Adipocyte (in vitro differentiated cells): ENCODE results near the gene ITPR2.

Experiments
- DNase-seq: peaks from one replicate; pipeline ENCODE4 v3.0.0-alpha.2; 2015; ENCODE audit warnings: low read depth
- H3K27me3 ChIP-seq: replicated peaks from 2 replicates; pipeline ENCODE4 v1.7.0; 2013; ENCODE audit warnings: mild to moderate bottlenecking, low read length, moderate library complexity; ENCODE audit not compliant: control insufficient read depth, insufficient read depth
- H3K36me3 ChIP-seq: 2 replicates; pipeline ENCODE4 v1.7.0; 2013; ENCODE audit warnings: low read length, mild to moderate bottlenecking, moderate library complexity; ENCODE audit not compliant: control insufficient read depth, insufficient read depth, severe bottlenecking
- H3K4me1 ChIP-seq: 2 replicates; pipeline ENCODE4 v1.7.0; 2013; ENCODE audit warnings: mild to moderate bottlenecking, low read length, moderate library complexity; ENCODE audit not compliant: control insufficient read depth, insufficient read depth
- H3K4me3 ChIP-seq: 2 replicates; pipeline ENCODE4 v1.7.0; 2013; ENCODE audit warnings: mild to moderate bottlenecking, low read length, moderate library complexity
- H3K9ac ChIP-seq: 2 replicates; pipeline ENCODE4 v1.7.0; 2013; ENCODE audit warnings: mild to moderate bottlenecking, low read length, moderate library complexity
- H3K9me3 ChIP-seq: 2 replicates; pipeline ENCODE4 v1.7.0; 2013; ENCODE audit warnings: mild to moderate bottlenecking, low read length, moderate library complexity; ENCODE audit not compliant: control insufficient read depth

The ITPR2 gene

GRCh38 chr12:26818201-26818600 is 14.8 kb downstream of the ITPR2 start:
- H3K9me3 ChIP-seq: no peaks in the 10 kb centered on the region
- no peak overlapping the region for H3K4me3 ChIP-seq
- no peak overlapping the region for H3K9ac ChIP-seq
- H3K4me1 ChIP-seq: peaks cover 12% of the 10 kb centered on the region
- no peaks in the 10 kb centered on the region for H3K27me3 ChIP-seq
- no peak for DNase-seq
- H3K36me3 ChIP-seq: peaks cover 3% of the 10 kb centered on the region

DNA sequence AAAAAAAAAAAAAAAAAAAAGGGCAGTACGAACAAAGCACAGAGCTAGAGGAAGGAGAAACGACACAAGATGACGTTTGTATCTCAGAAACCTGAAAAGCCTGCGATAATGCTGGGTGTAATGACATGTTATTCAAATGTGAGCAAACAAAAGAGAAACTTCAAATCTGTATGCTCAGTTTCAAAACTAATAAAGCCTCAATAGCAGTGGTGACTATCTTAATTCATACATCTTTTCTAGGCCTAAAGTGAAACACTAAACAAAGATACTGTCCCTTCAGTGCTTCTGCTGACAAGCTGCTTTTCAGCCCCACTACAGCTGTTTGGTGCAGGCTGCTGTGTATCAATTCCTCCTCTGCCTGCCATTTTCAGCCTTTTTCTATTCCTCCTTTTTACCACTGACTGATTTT is 15.8 kb downstream of the ITPR2 start:
- Histone ChIP-seq H3K4me3 (no peak overlapping the region), H3K9me3 (no peaks in the 10 kb centered on the region), H3K9ac (no peak overlapping the region), H3K4me1 (peaks cover 9% of the 10 kb centered on the region), H3K27me3 (no peaks in the 10 kb centered on the region), H3K36me3 (peaks cover 3% of the 10 kb centered on the region)
- DNase-seq: no peak

DNA sequence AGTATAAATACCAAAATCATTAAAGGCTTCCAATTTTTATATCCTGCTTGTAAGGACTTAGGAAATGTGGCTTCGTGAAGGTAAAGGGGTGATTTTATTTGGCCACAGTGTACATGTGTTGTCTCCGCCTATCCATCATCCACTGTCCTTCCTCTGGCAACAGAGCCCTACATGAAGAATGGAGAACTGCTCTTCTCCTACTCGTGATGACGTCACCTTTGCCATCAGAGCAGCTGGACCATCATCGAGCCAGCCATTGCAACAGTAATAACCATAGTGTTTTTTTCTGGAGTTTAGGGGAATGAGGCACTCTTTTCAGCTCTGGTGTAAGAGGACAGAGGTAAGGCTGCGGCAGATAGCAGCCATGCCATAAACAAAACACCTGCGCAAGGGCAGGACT is 19.2 kb downstream of the ITPR2 start:
- Histone ChIP-seq H3K4me3 (no peak overlapping the region), H3K4me1 (peaks cover 21% of the 10 kb centered on the region), H3K27me3 (no peaks in the 10 kb centered on the region), H3K9ac (no peak overlapping the region), H3K36me3 (peaks cover 3% of the 10 kb centered on the region), H3K9me3 (no peaks in the 10 kb centered on the region)
- DNase-seq: no peak

- Histone ChIP-seq H3K27me3 (no peaks in the 10 kb centered on the region), H3K9me3 (no peaks in the 10 kb centered on the region), H3K4me1 (peaks cover 34% of the 10 kb centered on the region), H3K9ac (peak overlapping the region; percentile 72), H3K36me3 (no peaks in the 10 kb centered on the region), H3K4me3 (peak overlapping the region; percentile 69)
- DNase-seq: peak; percentile 90
Measured at GRCh38 chr12:26810330-26810729, 22.7 kb downstream of the ITPR2 start.

- no peaks in the 10 kb centered on the region for H3K36me3 ChIP-seq
Measured at GRCh38 chr12:26809611-26810285, 23.2 kb downstream of the ITPR2 start.

DNA sequence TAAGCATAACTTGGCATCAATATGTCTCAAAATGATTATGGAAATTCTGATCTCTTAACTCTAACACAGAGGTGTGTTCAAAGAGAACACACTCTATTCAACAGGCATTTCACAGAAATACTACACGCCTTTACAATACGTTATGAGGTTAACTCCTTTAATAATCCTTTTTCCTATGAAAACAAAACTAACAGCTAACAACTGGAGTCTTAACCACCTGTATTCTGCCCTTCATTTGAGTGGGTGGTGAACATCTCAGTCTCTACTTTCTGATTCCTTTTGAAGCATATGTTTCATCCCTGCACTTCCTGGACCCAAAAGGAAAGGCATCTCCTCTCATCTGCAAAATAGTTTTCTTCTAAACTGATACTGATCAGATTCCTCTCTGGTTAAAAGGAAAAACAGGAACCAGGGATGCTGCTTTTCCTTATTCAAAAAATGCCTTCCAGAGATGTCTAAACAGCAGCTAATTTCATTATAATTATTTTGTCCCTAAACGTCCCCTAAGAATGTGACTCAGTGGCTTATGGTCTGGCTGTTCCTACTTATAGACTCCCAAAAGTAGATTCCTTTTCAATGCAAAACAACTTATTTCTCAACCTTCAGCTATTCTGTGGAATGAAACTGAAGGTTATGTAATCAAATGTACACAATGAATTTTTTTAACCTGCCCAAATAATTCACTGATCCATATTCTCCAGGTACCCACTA is 24.1 kb downstream of the ITPR2 start:
- no peaks in the 10 kb centered on the region for H3K9me3 ChIP-seq

More at GRCh38 chr12:26809611-26810285, 23.2 kb downstream of the ITPR2 start:
- peak overlapping the region; percentile 69 for H3K4me3 ChIP-seq
- H3K9me3 ChIP-seq: no peaks in the 10 kb centered on the region
- H3K9ac ChIP-seq: peak overlapping the region; percentile 72
- H3K27me3 ChIP-seq: no peaks in the 10 kb centered on the region
- H3K4me1 ChIP-seq: peaks cover 34% of the 10 kb centered on the region
- DNase-seq: peak; percentile 51

DNA sequence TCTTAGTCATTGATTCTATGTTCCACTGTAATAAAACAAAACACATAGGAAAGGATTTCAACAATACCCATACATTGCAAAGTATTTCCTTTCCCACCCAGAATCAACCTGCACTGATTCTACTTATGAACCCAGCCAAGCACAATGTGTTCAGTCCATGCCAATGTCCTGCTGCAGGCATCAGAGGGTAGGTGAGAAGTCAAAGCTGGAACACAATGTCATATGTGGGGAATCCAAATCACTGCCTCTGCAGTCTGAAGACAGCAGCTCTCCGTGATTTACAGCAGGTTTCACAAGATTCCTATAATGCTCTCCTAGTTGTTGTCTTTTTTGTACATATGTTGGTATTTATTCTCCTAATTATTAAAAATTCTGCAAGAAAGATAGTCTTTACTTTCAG is 25.7 kb downstream of the ITPR2 start:
- Histone ChIP-seq H3K9me3 (no peaks in the 10 kb centered on the region), H3K9ac (no peak overlapping the region)
- no peak for DNase-seq

More for the DNA sequence above, 24.1 kb downstream of the ITPR2 start:
- Histone ChIP-seq H3K4me3 (no peak overlapping the region), H3K4me1 (peaks cover 38% of the 10 kb centered on the region), H3K9ac (no peak overlapping the region), H3K27me3 (no peaks in the 10 kb centered on the region), H3K36me3 (no peaks in the 10 kb centered on the region)
- DNase-seq: no peak

DNA sequence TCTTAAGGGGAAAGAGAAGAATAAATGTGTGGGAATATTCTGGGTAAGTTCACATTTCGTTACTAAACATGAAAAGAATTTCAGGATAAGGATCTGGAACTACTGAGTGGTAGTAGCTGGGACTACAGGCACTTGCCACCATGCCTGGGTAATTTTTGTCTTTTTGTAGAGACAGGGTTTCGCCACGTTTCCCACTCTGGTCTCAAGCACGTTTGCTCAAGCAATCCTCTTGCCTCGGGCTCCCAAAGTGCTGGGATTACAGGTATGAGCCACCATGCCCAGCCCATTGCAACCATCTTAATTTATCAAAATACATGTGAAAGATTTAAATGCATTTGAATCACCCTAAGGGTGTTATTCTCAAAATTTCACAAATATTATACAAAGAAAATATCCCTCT is 26.4 kb downstream of the ITPR2 start:
- Histone ChIP-seq H3K27me3 (no peaks in the 10 kb centered on the region), H3K9ac (no peak overlapping the region), H3K36me3 (no peaks in the 10 kb centered on the region), H3K4me1 (peaks cover 48% of the 10 kb centered on the region), H3K9me3 (no peaks in the 10 kb centered on the region), H3K4me3 (no peak overlapping the region)
- DNase-seq: no peak

More for the DNA sequence above, 25.7 kb downstream of the ITPR2 start:
- H3K4me3 ChIP-seq: no peak overlapping the region
- H3K4me1 ChIP-seq: peaks cover 48% of the 10 kb centered on the region
- no peaks in the 10 kb centered on the region for H3K36me3 ChIP-seq
- H3K27me3 ChIP-seq: no peaks in the 10 kb centered on the region

- DNase-seq: no peak
- Histone ChIP-seq H3K4me1 (peaks cover 44% of the 10 kb centered on the region), H3K9ac (no peak overlapping the region), H3K9me3 (no peaks in the 10 kb centered on the region), H3K4me3 (no peak overlapping the region), H3K36me3 (no peaks in the 10 kb centered on the region), H3K27me3 (no peaks in the 10 kb centered on the region)
Measured at GRCh38 chr12:26805401-26805971, 27.5 kb downstream of the ITPR2 start.

- H3K9ac ChIP-seq: no peak overlapping the region
- H3K9me3 ChIP-seq: no peaks in the 10 kb centered on the region
- H3K36me3 ChIP-seq: no peaks in the 10 kb centered on the region
- no peaks in the 10 kb centered on the region for H3K27me3 ChIP-seq
- peak; percentile 47 for DNase-seq
- H3K4me3 ChIP-seq: no peak overlapping the region
- peaks cover 25% of the 10 kb centered on the region for H3K4me1 ChIP-seq
Measured at GRCh38 chr12:26803552-26803951, 29.4 kb downstream of the ITPR2 start.

DNA sequence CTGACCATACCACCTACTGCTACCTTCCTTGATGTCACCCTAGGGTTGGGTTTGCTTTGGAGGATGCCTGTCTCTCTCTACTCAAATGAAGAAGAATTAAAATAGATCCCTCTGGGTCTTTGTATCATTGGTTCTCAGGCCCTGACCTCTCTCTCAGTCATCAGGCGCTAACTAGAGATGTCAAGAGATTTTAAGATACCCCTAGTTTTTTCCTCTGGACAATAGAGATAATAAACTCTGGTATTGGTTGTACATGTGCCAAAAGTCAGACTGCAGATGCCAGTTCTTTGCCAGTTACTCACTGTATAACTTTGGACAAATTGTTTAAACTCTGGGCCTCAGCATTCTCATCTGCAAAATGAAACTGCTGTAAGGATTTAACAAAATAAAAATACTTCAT is 31.5 kb downstream of the ITPR2 start:
- no peak for DNase-seq
- Histone ChIP-seq H3K27me3 (no peaks in the 10 kb centered on the region), H3K36me3 (no peaks in the 10 kb centered on the region), H3K9me3 (no peaks in the 10 kb centered on the region), H3K9ac (no peak overlapping the region), H3K4me3 (no peak overlapping the region), H3K4me1 (peaks cover 14% of the 10 kb centered on the region)
